Thoracic aorta (tissue), 2 donors: ENCODE results near the gene GHITM. TPM values are rescaled to one million over a fixed set of nuclear protein-coding genes. Genes with fewer than 3 reads are reported as not detected.

ENCODE experiments used
- ATAC-seq: fragments of 150-250 bp; one replicate; pipeline ENCODE4 v1.8.0; 2017; ENCODE audit warnings: low read depth; ENCODE audit not compliant: insufficient number of reproducible peaks, low FRiP score
- DNase-seq: peaks from one replicate; pipeline ENCODE4 v3.0.0-alpha.2; 2020; ENCODE audit warnings: low spot score
- H3K27ac ChIP-seq, 2 donors: fragments of 200-600 bp; sonication (generic); 1 replicate in 1 of 2; 2 replicates in 1 of 2; pipeline ENCODE4 v1.5.1; 2016; ENCODE audit warnings: mild to moderate bottlenecking in 2 of 2, moderate library complexity in 2 of 2
- H3K27me3 ChIP-seq: fragments of 200-600 bp; sonication (generic); replicated peaks from 2 replicates; pipeline ENCODE4 v1.6.0; 2016; ENCODE audit warnings: mild to moderate bottlenecking; ENCODE audit not compliant: insufficient read depth
- H3K36me3 ChIP-seq: fragments of 200-600 bp; sonication (generic); one replicate; pipeline ENCODE4 v1.5.1; 2016
- H3K4me1 ChIP-seq, 2 donors: fragments of 200-600 bp; sonication (generic); 1 replicate in 1 of 2; 2 replicates in 1 of 2; pipeline versions ENCODE4 v1.5.1 to v1.6.0; 2016; ENCODE audit warnings: low read depth in 2 of 2, mild to moderate bottlenecking in 1 of 2; ENCODE audit not compliant: control insufficient read depth in 1 of 2
- H3K4me3 ChIP-seq: fragments of 200-600 bp; sonication (generic); 2 replicates; pipeline ENCODE4 v1.5.1; 2016; ENCODE audit warnings: mild to moderate bottlenecking
- H3K9me3 ChIP-seq: fragments of 200-600 bp; sonication (generic); 2 replicates; pipeline ENCODE4 v1.5.1; 2016
- total RNA-seq, 2 donors: library from RNA; depleted of rRNA; stranded (reverse); fragments of >200 nt; gene quantifications; one replicate each; pipeline versions ENCODE4 v1.1.0 to v1.2.3, GENCODE V29; 2016
- TF ChIP-seq, protein P1 (sequence below): fragments of 200-600 bp; sonication (generic); IDR thresholded peaks from one replicate; pipeline ENCODE4 v1.5.1; 2019; ENCODE audit warnings: antibody characterized with exemption

The GHITM gene
- total RNA-seq, 2 donors from 2014 or later: 114 to 116 TPM

GRCh38 chr10:84158061-84158460, 18.8 kb downstream of the GHITM start:
- Histone ChIP-seq H3K9me3 (no peaks in the 10 kb centered on the region), H3K36me3 (no peaks in the 10 kb centered on the region), H3K4me1 (no peaks in the 10 kb centered on the region), H3K4me3 (no peak overlapping the region), H3K27me3 (no peaks in the 10 kb centered on the region), H3K27ac (no peak overlapping the region)
- DNase-seq: no peak
- no peak for ATAC-seq
- TF ChIP-seq, protein P1, sequence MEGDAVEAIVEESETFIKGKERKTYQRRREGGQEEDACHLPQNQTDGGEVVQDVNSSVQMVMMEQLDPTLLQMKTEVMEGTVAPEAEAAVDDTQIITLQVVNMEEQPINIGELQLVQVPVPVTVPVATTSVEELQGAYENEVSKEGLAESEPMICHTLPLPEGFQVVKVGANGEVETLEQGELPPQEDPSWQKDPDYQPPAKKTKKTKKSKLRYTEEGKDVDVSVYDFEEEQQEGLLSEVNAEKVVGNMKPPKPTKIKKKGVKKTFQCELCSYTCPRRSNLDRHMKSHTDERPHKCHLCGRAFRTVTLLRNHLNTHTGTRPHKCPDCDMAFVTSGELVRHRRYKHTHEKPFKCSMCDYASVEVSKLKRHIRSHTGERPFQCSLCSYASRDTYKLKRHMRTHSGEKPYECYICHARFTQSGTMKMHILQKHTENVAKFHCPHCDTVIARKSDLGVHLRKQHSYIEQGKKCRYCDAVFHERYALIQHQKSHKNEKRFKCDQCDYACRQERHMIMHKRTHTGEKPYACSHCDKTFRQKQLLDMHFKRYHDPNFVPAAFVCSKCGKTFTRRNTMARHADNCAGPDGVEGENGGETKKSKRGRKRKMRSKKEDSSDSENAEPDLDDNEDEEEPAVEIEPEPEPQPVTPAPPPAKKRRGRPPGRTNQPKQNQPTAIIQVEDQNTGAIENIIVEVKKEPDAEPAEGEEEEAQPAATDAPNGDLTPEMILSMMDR: no peak

DNA sequence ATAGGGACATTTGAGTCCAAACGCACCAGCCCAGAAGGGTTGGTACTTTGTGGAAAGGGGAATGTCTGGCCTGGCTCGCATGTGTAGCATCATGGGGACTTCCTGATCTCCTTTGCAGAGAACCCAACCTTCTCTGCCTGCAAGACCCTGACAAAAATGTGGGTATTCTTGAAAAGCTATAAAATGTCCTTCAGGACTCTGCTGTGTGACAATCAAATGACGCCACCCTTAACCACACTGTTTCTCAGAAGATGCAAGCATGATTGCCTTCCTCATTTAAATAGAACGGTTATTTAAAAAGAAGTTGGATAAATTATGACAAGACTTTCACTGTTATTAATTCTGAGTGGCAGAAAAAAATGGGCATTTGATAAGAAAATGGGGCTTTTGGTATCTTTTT, 19.2 kb downstream of the GHITM start:
- no peak for ATAC-seq
- TF ChIP-seq, protein P1: no peak
- no peak overlapping the region for H3K4me3 ChIP-seq

DNA sequence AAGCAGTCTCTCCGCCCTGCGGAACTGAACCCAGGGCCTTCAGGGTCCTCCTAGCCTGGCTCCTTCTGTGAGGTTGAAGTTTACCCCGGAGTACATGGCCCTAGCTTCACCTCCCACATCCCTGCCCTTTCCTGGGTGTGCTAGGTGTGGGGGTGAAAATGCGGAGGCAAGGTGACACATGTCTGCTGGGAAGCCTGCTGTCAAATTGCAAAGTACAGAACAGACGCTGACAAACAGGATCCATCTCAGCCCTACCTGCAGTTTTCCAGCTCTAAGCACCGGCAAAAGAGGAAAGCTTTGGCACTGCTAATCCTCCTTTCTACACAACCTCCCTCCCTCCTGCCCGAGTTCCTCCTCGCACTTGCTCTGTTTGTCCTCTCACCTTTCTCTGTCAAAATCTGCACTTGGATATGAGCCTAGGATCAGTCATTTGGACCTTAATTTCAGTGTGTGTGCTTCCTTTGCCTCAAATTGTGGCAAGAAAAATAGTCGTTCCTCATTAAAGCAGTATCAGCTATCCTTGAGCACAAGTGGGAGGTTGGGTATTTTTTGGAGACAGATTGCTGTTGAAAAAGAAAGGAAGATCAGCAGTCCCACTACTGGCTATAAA, 19.9 kb downstream of the GHITM start:
- no peak for ATAC-seq
- TF ChIP-seq, protein P1: no peak
- Histone ChIP-seq H3K4me3 (no peak overlapping the region), H3K27ac (no peak overlapping the region), H3K36me3 (no peaks in the 10 kb centered on the region), H3K27me3 (no peaks in the 10 kb centered on the region), H3K4me1 (no peaks in the 10 kb centered on the region), H3K9me3 (no peaks in the 10 kb centered on the region)
- no peak for DNase-seq

More for the DNA sequence above, 19.2 kb downstream of the GHITM start:
- Histone ChIP-seq H3K4me1 (no peaks in the 10 kb centered on the region), H3K27ac (no peak overlapping the region), H3K36me3 (no peaks in the 10 kb centered on the region), H3K9me3 (no peaks in the 10 kb centered on the region), H3K27me3 (no peaks in the 10 kb centered on the region)
- DNase-seq: no peak

- Histone ChIP-seq H3K4me3 (no peak overlapping the region), H3K4me1 (no peaks in the 10 kb centered on the region), H3K27ac (no peak overlapping the region), H3K9me3 (no peaks in the 10 kb centered on the region), H3K36me3 (no peaks in the 10 kb centered on the region), H3K27me3 (no peaks in the 10 kb centered on the region)
- DNase-seq: no peak
- TF ChIP-seq, protein P1: no peak
- no peak for ATAC-seq
These were observed 21.5 kb downstream of the GHITM start for GRCh38 chr10:84160663-84161362.

DNA sequence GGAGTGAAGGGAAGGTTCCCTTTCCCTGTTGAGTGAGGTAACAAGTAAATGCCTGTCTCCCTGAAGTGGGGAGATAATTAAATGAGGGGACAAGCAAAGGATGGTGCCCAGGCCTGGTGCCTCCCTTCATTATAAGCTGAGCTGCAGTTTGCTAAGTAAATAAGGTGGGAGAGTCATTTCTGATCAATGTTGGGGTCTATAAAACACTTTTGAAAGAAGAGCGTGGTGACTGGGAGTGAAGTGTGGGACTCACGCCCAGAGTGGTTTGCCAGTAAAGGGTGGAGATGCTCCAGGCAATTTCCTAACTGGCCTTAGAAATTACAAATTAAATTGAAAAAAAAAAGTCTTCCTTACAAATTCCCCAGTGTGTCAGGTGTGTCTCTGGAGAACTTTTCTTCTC, 24.7 kb downstream of the GHITM start:
- no peaks in the 10 kb centered on the region for H3K27me3 ChIP-seq
- no peaks in the 10 kb centered on the region for H3K9me3 ChIP-seq
- H3K27ac ChIP-seq: no peak overlapping the region
- H3K36me3 ChIP-seq: no peaks in the 10 kb centered on the region
- TF ChIP-seq, protein P1: no peak
- no peak overlapping the region for H3K4me3 ChIP-seq
- no peak for DNase-seq
- no peak for ATAC-seq
- H3K4me1 ChIP-seq: no peaks in the 10 kb centered on the region
